GM12891 (cell line): ENCODE data around the gene GHSR.

Experiments
- POLR2A ChIP-seq: IDR thresholded peaks from 2 replicates; pipeline ENCODE4 v1.6.1; 2011; ENCODE audit warnings: low read depth, low read length, control low read depth
- POLR2AphosphoS5 ChIP-seq: IDR thresholded peaks from 2 replicates; pipeline ENCODE4 v1.6.1; 2011; ENCODE audit warnings: low read depth, low read length, control low read depth
- SPI1 ChIP-seq: IDR thresholded peaks from 2 replicates; pipeline ENCODE4 v1.6.1; 2011; ENCODE audit warnings: low read depth, low read length, control low read depth
- TAF1 ChIP-seq: IDR thresholded peaks from 2 replicates; pipeline ENCODE4 v1.6.1; 2011; ENCODE audit warnings: low read depth, low read length, control low read depth

DNA sequence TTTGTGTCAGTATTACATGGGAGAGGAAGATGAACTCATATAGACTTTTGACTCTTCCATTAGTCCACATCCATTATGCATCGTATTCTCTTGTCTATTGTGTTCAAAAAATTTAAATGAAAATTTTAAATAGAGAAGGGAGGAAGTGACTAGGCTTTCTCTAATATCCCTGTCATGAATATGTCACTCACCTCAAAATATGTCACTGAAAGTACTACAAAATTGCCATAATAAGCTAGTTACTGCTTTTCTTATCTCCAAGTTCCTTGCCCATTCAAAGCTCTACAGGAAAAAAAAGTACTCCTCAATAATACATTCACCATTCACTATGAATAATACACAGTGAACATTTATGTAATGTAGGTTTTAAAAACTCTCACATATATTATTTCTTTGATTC, 22.3 kb upstream of the GHSR start:
- no peak for TF ChIP-seq POLR2A
- TF ChIP-seq SPI1 = no peak
- no peak for TF ChIP-seq POLR2AphosphoS5
- no peak for TF ChIP-seq TAF1
